Stimulated activated CD8-positive, alpha-beta memory T cell treated with anti-CD3 and anti-CD28 coated beads, Interleukin-7, amount 100 ng/mL, for 24 hours (primary cell): Measurements from ENCODE around the gene RPS4Y1.
"Not testable (repeated sequence)": the region's sequence is repeated elsewhere in the genome, so short reads cannot be mapped to it uniquely, and the experiment has no call there.

Source experiments
- DNase-seq: peaks from one replicate; pipeline ENCODE4 v3.0.0-alpha.2; 2020; ENCODE audit warnings: low read depth

RPS4Y1 gene

GRCh38 chrY:2841471-2841893 is at the start of gene RPS4Y1:
Gene RPS4Y1 (plus strand): TSS chrY:2841602. CDS start chrY:2841625, 23 bp downstream.
- DNase-seq, result peak; percentile 16

GRCh38 chrY:2796977-2797523 is 44.4 kb upstream of the RPS4Y1 start:
- no peak for DNase-seq

- DNase-seq, result no peak
These were observed 43.4 kb upstream of the RPS4Y1 start for GRCh38 chrY:2797991-2798390.

- no peak for DNase-seq
These were observed 41.2 kb upstream of the RPS4Y1 start for GRCh38 chrY:2800246-2800645.

- not testable (repeated sequence) for DNase-seq
These were observed 24.1 kb upstream of the RPS4Y1 start for GRCh38 chrY:2817146-2817896.

GRCh38 chrY:2824471-2824870 is 16.9 kb upstream of the RPS4Y1 start:
- no peak for DNase-seq

GRCh38 chrY:2828497-2828896 is 12.9 kb upstream of the RPS4Y1 start:
- no peak for DNase-seq

GRCh38 chrY:2835230-2835629 is 6.2 kb upstream of the RPS4Y1 start:
- no peak for DNase-seq

GRCh38 chrY:2837078-2837477 is 4.3 kb upstream of the RPS4Y1 start:
- no peak for DNase-seq

- DNase-seq, result no peak
These were observed 3.5 kb upstream of the RPS4Y1 start for GRCh38 chrY:2837932-2838331.

- no peak for DNase-seq
These were observed 5.4 kb downstream of the RPS4Y1 start for GRCh38 chrY:2846791-2847190.

- no peak for DNase-seq
These were observed 7.0 kb downstream of the RPS4Y1 start for GRCh38 chrY:2848384-2848783.

GRCh38 chrY:2849368-2849767 is 8.0 kb downstream of the RPS4Y1 start:
- DNase-seq, result no peak

- DNase-seq, result no peak
These were observed 12.9 kb downstream of the RPS4Y1 start for GRCh38 chrY:2854145-2854774.

GRCh38 chrY:2857068-2857467 is 15.7 kb downstream of the RPS4Y1 start:
- no peak for DNase-seq

- DNase-seq, result no peak
These were observed 16.3 kb downstream of the RPS4Y1 start for GRCh38 chrY:2857686-2858085.

GRCh38 chrY:2859782-2860181 is 18.4 kb downstream of the RPS4Y1 start:
- no peak for DNase-seq

GRCh38 chrY:2860511-2860910 is 19.1 kb downstream of the RPS4Y1 start:
- no peak for DNase-seq

- no peak for DNase-seq
These were observed 25.2 kb downstream of the RPS4Y1 start for GRCh38 chrY:2866581-2866980.

GRCh38 chrY:2867469-2867868 is 26.1 kb downstream of the RPS4Y1 start:
- no peak for DNase-seq

GRCh38 chrY:2868035-2868607 is 26.7 kb downstream of the RPS4Y1 start:
- DNase-seq, result no peak

- DNase-seq, result not testable (repeated sequence)
These were observed 30.8 kb downstream of the RPS4Y1 start for GRCh38 chrY:2872234-2872633.

GRCh38 chrY:2874211-2874610 is 32.8 kb downstream of the RPS4Y1 start:
- DNase-seq, result no peak
